Activated CD4-positive, CD25-positive, alpha-beta regulatory T cell treated with anti-CD3 and anti-CD28 coated beads, Interleukin-2, amount 50 U/mL, for 24 hours (primary cell): Measurements from ENCODE around the gene MED27.
A peak's percentile ranks its signal among the peaks of the same experiment; 100 is the strongest.

Experiments
- ATAC-seq, 2 donors: fragments of 150-1000 bp; cut with Tn5 transposase; one replicate each; pipeline ENCODE4 v1.10.0; 2021; ENCODE audit warnings: mild to moderate bottlenecking in 1 of 2, moderate library complexity in 1 of 2

MED27 gene

GRCh38 chr9:132040808-132041207, 38.9 kb downstream of the MED27 start:
- ATAC-seq, result no peak

GRCh38 chr9:132040246-132040645, 39.4 kb downstream of the MED27 start:
- no peak for ATAC-seq

- ATAC-seq, result no peak
These were observed 40.4 kb downstream of the MED27 start for GRCh38 chr9:132039284-132039683.

GRCh38 chr9:132037458-132037857, 42.2 kb downstream of the MED27 start:
- ATAC-seq, result no peak

GRCh38 chr9:132036521-132036920, 43.1 kb downstream of the MED27 start:
- ATAC-seq, result peak; percentile 53 to 55

- no peak for ATAC-seq
These were observed 44.0 kb downstream of the MED27 start for GRCh38 chr9:132035679-132036078.

- ATAC-seq, result no peak
These were observed 47.3 kb downstream of the MED27 start for GRCh38 chr9:132032238-132032950.

GRCh38 chr9:132031467-132032237, 48.0 kb downstream of the MED27 start:
- ATAC-seq, result no peak

- no peak for ATAC-seq
These were observed 48.9 kb downstream of the MED27 start for GRCh38 chr9:132030626-132031325.

GRCh38 chr9:132027752-132028663, 51.7 kb downstream of the MED27 start:
- ATAC-seq, result no peak

- no peak for ATAC-seq
These were observed 52.6 kb downstream of the MED27 start for GRCh38 chr9:132026932-132027585.

- no peak for ATAC-seq
These were observed 53.9 kb downstream of the MED27 start for GRCh38 chr9:132025766-132026165.

GRCh38 chr9:132024589-132024988, 55.1 kb downstream of the MED27 start:
- no peak for ATAC-seq

- ATAC-seq, result no peak
These were observed 56.1 kb downstream of the MED27 start for GRCh38 chr9:132023419-132024180.

- no peak for ATAC-seq
These were observed 58.7 kb downstream of the MED27 start for GRCh38 chr9:132020820-132021510.

- no peak for ATAC-seq
These were observed 59.4 kb downstream of the MED27 start for GRCh38 chr9:132020272-132020671.

GRCh38 chr9:132019702-132020101, 60.0 kb downstream of the MED27 start:
- ATAC-seq, result no peak

GRCh38 chr9:132018957-132019405, 60.7 kb downstream of the MED27 start:
- no peak for ATAC-seq

- no peak for ATAC-seq
These were observed 63.2 kb downstream of the MED27 start for GRCh38 chr9:132016456-132016855.

- no peak for ATAC-seq
These were observed 63.8 kb downstream of the MED27 start for GRCh38 chr9:132015866-132016265.
